ENCODE measurements around the gene ATRIP.
"Not testable (repeated sequence)": the region's sequence is repeated elsewhere in the genome, so short reads cannot be mapped to it uniquely, and the experiment has no call there.

ATRIP gene

DNA sequence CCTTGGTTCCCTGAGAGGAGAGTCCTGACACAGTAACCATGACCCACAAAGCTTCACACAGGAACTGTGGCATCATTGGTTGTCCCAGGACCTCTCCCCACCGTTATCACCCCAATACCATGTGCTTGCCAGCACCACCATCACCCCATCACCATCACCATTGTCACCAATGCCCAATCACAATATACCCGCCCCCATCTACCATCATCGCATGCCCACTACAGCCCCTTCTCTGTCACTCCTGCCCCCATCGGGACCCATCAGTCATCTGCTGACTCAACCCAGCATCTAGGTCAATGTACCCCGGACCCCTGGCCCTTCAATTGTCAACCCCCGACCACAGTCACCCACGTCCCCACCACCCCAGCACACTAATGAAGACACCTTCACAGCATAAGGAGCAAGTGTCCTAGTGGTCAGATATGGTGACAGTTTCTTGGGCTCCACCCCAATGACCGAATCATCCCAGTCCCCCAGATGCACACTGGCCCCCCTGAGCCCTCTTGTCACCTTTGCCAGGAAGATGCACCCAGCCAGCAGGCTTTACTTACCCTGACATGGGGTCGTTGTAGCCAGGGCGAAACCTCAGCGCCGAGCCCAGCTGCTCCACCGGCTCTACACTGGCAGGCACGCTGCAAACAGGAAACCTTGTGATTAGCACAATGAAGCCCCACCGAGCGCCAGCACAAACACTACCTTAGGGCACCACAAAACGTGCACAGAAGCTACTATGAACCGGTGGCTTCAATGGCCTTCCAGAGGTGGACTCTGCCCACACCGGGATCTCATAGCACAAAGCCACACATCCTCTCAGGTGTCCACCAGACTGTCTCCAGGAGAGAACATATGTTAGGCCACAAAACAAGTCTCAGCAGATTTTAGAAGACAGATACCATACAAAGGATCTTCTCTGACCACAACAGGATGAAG lies 32.4 kb downstream of the ATRIP start:
- Histone ChIP-seq H3K79me1 (replicated peaks; ENCODE audit: low read length, poor library complexity, severe bottlenecking) (peaks cover 4% of the 10 kb centered on the region), H3K36me3 (ENCODE audit: control insufficient read depth in 1 of 2, insufficient read depth in 2 of 2, low read depth in 1 of 2, low read length in 2 of 2) (peaks cover 9 to 37% of the 10 kb centered on the region in 2 experiments), H3K9me3 (ENCODE audit: control insufficient read depth, low read length) (no peaks in the 10 kb centered on the region), H3K27ac (ENCODE audit: low read length, poor library complexity, severe bottlenecking) (no peak overlapping the region), H2BK5ac (ENCODE audit: low read depth, low read length, poor library complexity, severe bottlenecking) (no peak overlapping the region), H3K4me2 (ENCODE audit: low read length, poor library complexity, severe bottlenecking) (no peak overlapping the region), H3K4me1 (ENCODE audit: control insufficient read depth, insufficient read depth, low read depth, low read length) (peaks cover 5% of the 10 kb centered on the region), H3K23ac (ENCODE audit: low read length in 2 of 2) (no peak overlapping the region), H3K4me3 (ENCODE audit: insufficient read depth in 1 of 2, low read depth in 1 of 2, low read length in 2 of 2) (no peak overlapping the region), H2BK12ac (ENCODE audit: low read length in 2 of 2) (no peak overlapping the region), H3K4ac (ENCODE audit: low read depth in 1 of 2, low read length in 2 of 2) (no peak overlapping the region), H3K9ac (ENCODE audit: low read length) (no peak overlapping the region), H2BK120ac (ENCODE audit: low read depth, low read length) (no peak overlapping the region), H4K8ac (ENCODE audit: low read length) (no peak overlapping the region), H2AFZ (ENCODE audit: low read depth, low read length) (no peak overlapping the region), H3K14ac (ENCODE audit: low read length in 2 of 2) (no peak overlapping the region), H4K91ac (ENCODE audit: low read length) (no peak overlapping the region), H2BK15ac (ENCODE audit: low read depth, poor library complexity, severe bottlenecking) (no peak overlapping the region), H3K18ac (ENCODE audit: low read depth in 1 of 2, low read length in 2 of 2) (no peak overlapping the region), H2AK5ac (ENCODE audit: low read length, severe bottlenecking) (no peak overlapping the region), H3K27me3 (ENCODE audit: control insufficient read depth in 1 of 2, insufficient read depth in 1 of 2, low read length in 2 of 2) (no peaks in the 10 kb centered on the region)
- WGBS, result 90% methylated on average over 19 of the region's 19 CpGs
- DNase-seq, result no peak

DNA sequence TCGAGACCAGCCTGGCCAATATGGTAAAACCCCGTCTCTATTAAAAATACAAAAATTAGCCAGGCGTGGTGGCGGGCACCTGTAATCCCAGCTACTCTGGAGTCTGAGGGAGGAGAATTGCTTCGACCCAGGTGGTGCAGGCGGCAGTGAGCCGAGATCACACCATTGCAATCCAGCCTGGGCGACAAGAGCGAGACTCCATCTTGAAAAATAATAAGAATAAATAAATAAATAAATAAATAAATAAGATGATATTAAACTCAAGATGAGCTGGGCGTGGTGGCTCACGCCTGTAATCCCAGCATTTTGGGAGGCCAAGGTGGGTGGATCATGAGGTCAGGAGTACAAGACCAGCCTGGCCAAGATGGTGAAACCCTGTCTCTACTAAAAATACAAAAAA lies 34.4 kb downstream of the ATRIP start:
- H3K18ac ChIP-seq (ENCODE audit: low read depth in 1 of 2, low read length in 2 of 2); H3K27ac ChIP-seq (ENCODE audit: low read length, poor library complexity, severe bottlenecking); H2AK5ac ChIP-seq (ENCODE audit: low read length, severe bottlenecking); DNase-seq; H3K79me1 ChIP-seq (replicated peaks; ENCODE audit: low read length, poor library complexity, severe bottlenecking); H3K14ac ChIP-seq (ENCODE audit: low read length in 2 of 2); H3K4ac ChIP-seq (ENCODE audit: low read depth in 1 of 2, low read length in 2 of 2); H4K8ac ChIP-seq (ENCODE audit: low read length); H3K9me3 ChIP-seq (ENCODE audit: control insufficient read depth, low read length); H3K4me2 ChIP-seq (ENCODE audit: low read length, poor library complexity, severe bottlenecking); H3K4me3 ChIP-seq (ENCODE audit: insufficient read depth in 1 of 2, low read depth in 1 of 2, low read length in 2 of 2); H3K23ac ChIP-seq (ENCODE audit: low read length in 2 of 2); H2AFZ ChIP-seq (ENCODE audit: low read depth, low read length); H3K27me3 ChIP-seq (ENCODE audit: control insufficient read depth in 1 of 2, insufficient read depth in 1 of 2, low read length in 2 of 2); H3K4me1 ChIP-seq (ENCODE audit: control insufficient read depth, insufficient read depth, low read depth, low read length); H4K91ac ChIP-seq (ENCODE audit: low read length); H2BK5ac ChIP-seq (ENCODE audit: low read depth, low read length, poor library complexity, severe bottlenecking); H2BK12ac ChIP-seq (ENCODE audit: low read length in 2 of 2); H2BK15ac ChIP-seq (ENCODE audit: low read depth, poor library complexity, severe bottlenecking); H3K9ac ChIP-seq (ENCODE audit: low read length); H2BK120ac ChIP-seq (ENCODE audit: low read depth, low read length): not testable (repeated sequence)
- H3K36me3 ChIP-seq (ENCODE audit: control insufficient read depth in 1 of 2, insufficient read depth in 2 of 2, low read depth in 1 of 2, low read length in 2 of 2), result peaks cover 9 to 27% of the 10 kb centered on the region in 2 experiments
- WGBS, result 97% methylated on average over 8 of the region's 11 CpGs

DNA sequence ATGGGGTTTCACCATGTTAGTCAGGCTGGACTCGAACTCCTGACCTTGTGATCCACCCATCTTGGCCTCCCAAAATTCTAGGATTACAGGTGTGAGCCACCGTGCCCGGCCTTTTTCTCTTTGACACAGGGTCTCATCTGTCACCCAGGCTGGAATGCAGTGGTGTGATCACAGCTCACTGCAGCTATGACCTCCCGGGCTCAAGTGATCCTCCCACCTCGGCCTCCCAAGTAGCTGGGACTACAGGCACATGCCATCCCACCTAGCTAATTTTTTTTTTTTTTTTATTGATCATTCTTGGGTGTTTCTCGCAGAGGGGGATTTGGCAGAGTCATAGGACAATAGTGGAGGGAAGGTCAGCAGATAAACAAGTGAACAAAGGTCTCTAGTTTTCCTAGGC lies 36.3 kb downstream of the ATRIP start:
- H3K14ac ChIP-seq (ENCODE audit: low read length in 2 of 2); H3K23ac ChIP-seq (ENCODE audit: low read length in 2 of 2); H3K4me1 ChIP-seq (ENCODE audit: control insufficient read depth, insufficient read depth, low read depth, low read length); H3K27ac ChIP-seq (ENCODE audit: low read length, poor library complexity, severe bottlenecking); H3K79me1 ChIP-seq (replicated peaks; ENCODE audit: low read length, poor library complexity, severe bottlenecking); H3K4ac ChIP-seq (ENCODE audit: low read depth in 1 of 2, low read length in 2 of 2); H2BK5ac ChIP-seq (ENCODE audit: low read depth, low read length, poor library complexity, severe bottlenecking); H4K8ac ChIP-seq (ENCODE audit: low read length); H2BK120ac ChIP-seq (ENCODE audit: low read depth, low read length); H2BK15ac ChIP-seq (ENCODE audit: low read depth, poor library complexity, severe bottlenecking); H3K4me3 ChIP-seq (ENCODE audit: insufficient read depth in 1 of 2, low read depth in 1 of 2, low read length in 2 of 2); H2AFZ ChIP-seq (ENCODE audit: low read depth, low read length); H3K4me2 ChIP-seq (ENCODE audit: low read length, poor library complexity, severe bottlenecking); H3K9me3 ChIP-seq (ENCODE audit: control insufficient read depth, low read length); H3K9ac ChIP-seq (ENCODE audit: low read length); H4K91ac ChIP-seq (ENCODE audit: low read length); H3K27me3 ChIP-seq (ENCODE audit: control insufficient read depth in 1 of 2, insufficient read depth in 1 of 2, low read length in 2 of 2); DNase-seq; H3K18ac ChIP-seq (ENCODE audit: low read depth in 1 of 2, low read length in 2 of 2); H2BK12ac ChIP-seq (ENCODE audit: low read length in 2 of 2); H2AK5ac ChIP-seq (ENCODE audit: low read length, severe bottlenecking): not testable (repeated sequence)
- 93% methylated on average over 4 of the region's 6 CpGs for WGBS
- H3K36me3 ChIP-seq (ENCODE audit: control insufficient read depth in 1 of 2, insufficient read depth in 2 of 2, low read depth in 1 of 2, low read length in 2 of 2), result peaks cover 9 to 14% of the 10 kb centered on the region in 2 experiments

DNA sequence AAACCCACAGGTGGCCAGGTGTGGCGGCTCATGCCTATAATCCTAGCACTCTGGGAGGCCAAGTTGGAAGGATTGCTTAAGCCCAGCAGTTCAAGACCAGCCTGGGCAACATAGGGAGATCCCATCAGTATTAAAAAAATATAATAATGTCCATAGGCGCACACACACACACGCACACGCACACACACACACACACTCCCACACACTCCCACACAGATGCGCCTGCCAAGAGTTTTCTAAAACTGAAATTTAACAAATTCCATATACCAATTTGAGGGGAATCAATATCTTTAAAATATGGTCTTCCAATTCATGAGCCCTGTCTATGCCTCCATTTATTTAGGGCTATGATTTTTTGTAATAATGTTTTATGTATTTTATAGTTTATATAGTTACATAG lies 40.4 kb downstream of the ATRIP start:
- Histone ChIP-seq H3K4ac (ENCODE audit: low read depth in 1 of 2, low read length in 2 of 2) (no peak overlapping the region), H4K8ac (ENCODE audit: low read length) (no peak overlapping the region), H2BK15ac (ENCODE audit: low read depth, poor library complexity, severe bottlenecking) (no peak overlapping the region), H2AK5ac (ENCODE audit: low read length, severe bottlenecking) (no peak overlapping the region), H3K27me3 (ENCODE audit: control insufficient read depth in 1 of 2, insufficient read depth in 1 of 2, low read length in 2 of 2) (no peaks in the 10 kb centered on the region), H3K4me3 (ENCODE audit: insufficient read depth in 1 of 2, low read depth in 1 of 2, low read length in 2 of 2) (no peak overlapping the region), H4K91ac (ENCODE audit: low read length) (no peak overlapping the region), H2BK12ac (ENCODE audit: low read length in 2 of 2) (no peak overlapping the region), H2BK120ac (ENCODE audit: low read depth, low read length) (no peak overlapping the region), H3K36me3 (ENCODE audit: control insufficient read depth in 1 of 2, insufficient read depth in 2 of 2, low read depth in 1 of 2, low read length in 2 of 2) (no peaks in the 10 kb centered on the region), H3K27ac (ENCODE audit: low read length, poor library complexity, severe bottlenecking) (no peak overlapping the region), H2BK5ac (ENCODE audit: low read depth, low read length, poor library complexity, severe bottlenecking) (no peak overlapping the region), H3K18ac (ENCODE audit: low read depth in 1 of 2, low read length in 2 of 2) (no peak overlapping the region), H3K9me3 (ENCODE audit: control insufficient read depth, low read length) (no peaks in the 10 kb centered on the region), H3K4me2 (ENCODE audit: low read length, poor library complexity, severe bottlenecking) (no peak overlapping the region), H3K4me1 (ENCODE audit: control insufficient read depth, insufficient read depth, low read depth, low read length) (no peaks in the 10 kb centered on the region), H2AFZ (ENCODE audit: low read depth, low read length) (no peak overlapping the region), H3K9ac (ENCODE audit: low read length) (no peak overlapping the region), H3K14ac (ENCODE audit: low read length in 2 of 2) (no peak overlapping the region), H3K23ac (ENCODE audit: low read length in 2 of 2) (no peak overlapping the region), H3K79me1 (replicated peaks; ENCODE audit: low read length, poor library complexity, severe bottlenecking) (peaks cover 4% of the 10 kb centered on the region)
- WGBS, result 100% methylated on average over 2 of the region's 5 CpGs
- DNase-seq, result no peak
